KMS-11 (cell line): ENCODE measurements around the gene ITGBL1.

Experiments used
- H2AFZ ChIP-seq: fragments of 200-600 bp; sonication (generic); 2 replicates; pipeline ENCODE4 v1.6.1; 2016; ENCODE audit warnings: antibody characterized with exemption, mixed run types, low read depth
- H3K27ac ChIP-seq: fragments of 200-600 bp; sonication (generic); 2 replicates; pipeline ENCODE4 v1.6.1; 2016; ENCODE audit warnings: mild to moderate bottlenecking, mixed run types
- H3K27me3 ChIP-seq: fragments of 200-600 bp; sonication (generic); 2 replicates; pipeline ENCODE4 v1.6.1; 2017; ENCODE audit warnings: mild to moderate bottlenecking, low read depth, mixed run types, moderate library complexity; ENCODE audit not compliant: insufficient read depth
- H3K36me3 ChIP-seq: fragments of 200-600 bp; sonication (generic); 2 replicates; pipeline ENCODE4 v1.6.1; 2017; ENCODE audit warnings: mild to moderate bottlenecking, mixed run types; ENCODE audit not compliant: insufficient read depth
- H3K4me1 ChIP-seq: fragments of 200-600 bp; sonication (generic); 2 replicates; pipeline ENCODE4 v1.6.1; 2016; ENCODE audit warnings: mild to moderate bottlenecking, low read depth, mixed run types; ENCODE audit not compliant: poor library complexity, severe bottlenecking
- H3K4me2 ChIP-seq: fragments of 200-600 bp; sonication (generic); 2 replicates; pipeline ENCODE4 v1.7.0; 2016; ENCODE audit warnings: mild to moderate bottlenecking, mixed run types
- H3K4me3 ChIP-seq: fragments of 200-600 bp; sonication (generic); IDR thresholded peaks from 2 replicates; pipeline ENCODE4 v1.6.1; 2017; ENCODE audit warnings: low read depth, low read length, mixed read lengths; ENCODE audit not compliant: insufficient read depth
- H3K79me2 ChIP-seq: fragments of 200-600 bp; sonication (generic); 2 replicates; pipeline ENCODE4 v1.6.1; 2016; ENCODE audit warnings: low read depth, mixed run types; ENCODE audit not compliant: insufficient read depth
- H3K9ac ChIP-seq: fragments of 200-600 bp; sonication (generic); 2 replicates; pipeline ENCODE4 v1.6.1; 2016; ENCODE audit warnings: mild to moderate bottlenecking, mixed run types
- H4K20me1 ChIP-seq: fragments of 200-600 bp; sonication (generic); 2 replicates; pipeline ENCODE4 v1.6.1; 2016; ENCODE audit warnings: mild to moderate bottlenecking, mixed run types; ENCODE audit not compliant: insufficient read depth
- CTCF ChIP-seq: fragments of 200-600 bp; sonication (generic); conservative IDR thresholded peaks from 2 replicates; pipeline ENCODE4 v1.6.1; 2017; ENCODE audit warnings: low read depth, mild to moderate bottlenecking, antibody characterized with exemption, low read length, moderate library complexity, mixed read lengths

ITGBL1 gene

DNA sequence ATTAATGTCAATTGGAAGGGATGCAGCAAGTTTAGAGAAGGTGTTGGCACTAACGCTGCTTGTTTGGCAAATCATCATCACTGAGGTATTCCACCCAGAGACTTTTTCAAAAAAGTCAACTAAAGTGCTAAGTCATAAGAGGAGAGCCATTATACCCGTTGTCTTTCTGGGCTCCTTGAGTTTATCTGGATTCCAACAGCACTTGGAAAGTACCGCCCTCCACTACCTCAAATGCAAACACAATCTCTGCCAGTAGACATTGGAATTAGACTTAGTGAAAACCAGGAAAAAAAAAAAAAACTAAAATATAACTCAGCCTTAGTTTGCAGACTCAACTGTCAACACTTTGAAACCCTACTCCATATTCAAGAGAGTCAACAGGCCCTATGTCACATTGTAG lies 266.0 kb downstream of the ITGBL1 start:
- Histone ChIP-seq H3K36me3 (no peaks in the 10 kb centered on the region), H3K4me3 (no peak overlapping the region), H4K20me1 (no peaks in the 10 kb centered on the region), H2AFZ (no peak overlapping the region), H3K4me2 (no peak overlapping the region), H3K4me1 (no peaks in the 10 kb centered on the region), H3K79me2 (no peaks in the 10 kb centered on the region), H3K9ac (no peak overlapping the region), H3K27ac (no peak overlapping the region), H3K27me3 (no peaks in the 10 kb centered on the region)
- no peak for TF ChIP-seq CTCF

DNA sequence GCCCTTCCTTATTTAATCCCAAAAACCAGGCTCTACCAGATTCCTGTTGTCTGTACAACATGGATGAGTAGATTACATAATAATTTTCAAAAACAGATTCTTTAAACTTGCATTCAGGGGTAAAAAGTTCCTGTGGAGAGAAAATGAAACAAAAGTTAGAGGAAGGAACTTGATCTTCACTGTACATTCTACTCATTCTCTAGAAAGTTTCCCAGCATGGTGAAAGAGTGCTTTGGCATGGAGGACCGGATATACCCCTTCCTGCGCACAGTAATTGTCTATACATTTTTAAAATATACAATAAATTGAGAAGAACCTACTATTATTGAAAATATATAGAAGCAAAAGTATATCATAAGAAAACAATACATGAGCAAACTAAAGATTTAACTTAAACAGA lies 274.2 kb downstream of the ITGBL1 start:
- no peaks in the 10 kb centered on the region for H3K79me2 ChIP-seq
- H4K20me1 ChIP-seq = no peaks in the 10 kb centered on the region
- H3K27me3 ChIP-seq = no peaks in the 10 kb centered on the region
- H3K4me2 ChIP-seq = no peak overlapping the region
- H2AFZ ChIP-seq = no peak overlapping the region
- no peaks in the 10 kb centered on the region for H3K36me3 ChIP-seq
- H3K9ac ChIP-seq = no peak overlapping the region
- no peak overlapping the region for H3K4me3 ChIP-seq
- H3K4me1 ChIP-seq = no peaks in the 10 kb centered on the region
- no peak for TF ChIP-seq CTCF
- H3K27ac ChIP-seq = no peak overlapping the region

- Histone ChIP-seq H3K4me1 (no peaks in the 10 kb centered on the region), H3K9ac (no peak overlapping the region), H3K27ac (no peak overlapping the region), H3K4me3 (no peak overlapping the region), H3K27me3 (no peaks in the 10 kb centered on the region), H3K79me2 (no peaks in the 10 kb centered on the region), H2AFZ (no peak overlapping the region), H4K20me1 (no peaks in the 10 kb centered on the region), H3K4me2 (no peak overlapping the region), H3K36me3 (no peaks in the 10 kb centered on the region)
- TF ChIP-seq CTCF = no peak
Observed at GRCh38 chr13:101727118-101727517, 274.6 kb downstream of the ITGBL1 start.

DNA sequence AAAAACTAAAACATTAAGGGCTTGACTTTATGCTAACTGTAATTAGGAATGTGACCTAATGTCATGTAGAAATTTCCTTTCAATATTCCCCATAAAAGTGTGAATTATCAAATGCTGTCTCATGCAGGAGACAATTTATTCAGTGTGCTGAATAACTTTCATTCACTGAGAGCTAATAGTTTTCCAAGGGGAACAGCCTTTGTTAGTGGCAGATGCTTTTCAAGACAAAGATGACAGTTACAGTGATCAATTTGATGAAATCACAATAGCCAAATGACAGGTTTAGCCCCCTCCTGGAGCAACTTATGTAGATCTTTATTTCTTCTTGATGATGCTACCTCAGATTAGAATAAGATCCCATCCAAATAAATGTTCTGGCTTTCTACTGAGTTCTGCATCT lies 275.5 kb downstream of the ITGBL1 start:
- Histone ChIP-seq H3K4me1 (no peaks in the 10 kb centered on the region), H3K9ac (no peak overlapping the region), H3K27ac (no peak overlapping the region), H3K4me2 (no peak overlapping the region), H3K36me3 (no peaks in the 10 kb centered on the region), H2AFZ (no peak overlapping the region), H3K79me2 (no peaks in the 10 kb centered on the region), H3K4me3 (no peak overlapping the region), H4K20me1 (no peaks in the 10 kb centered on the region), H3K27me3 (no peaks in the 10 kb centered on the region)
- no peak for TF ChIP-seq CTCF

DNA sequence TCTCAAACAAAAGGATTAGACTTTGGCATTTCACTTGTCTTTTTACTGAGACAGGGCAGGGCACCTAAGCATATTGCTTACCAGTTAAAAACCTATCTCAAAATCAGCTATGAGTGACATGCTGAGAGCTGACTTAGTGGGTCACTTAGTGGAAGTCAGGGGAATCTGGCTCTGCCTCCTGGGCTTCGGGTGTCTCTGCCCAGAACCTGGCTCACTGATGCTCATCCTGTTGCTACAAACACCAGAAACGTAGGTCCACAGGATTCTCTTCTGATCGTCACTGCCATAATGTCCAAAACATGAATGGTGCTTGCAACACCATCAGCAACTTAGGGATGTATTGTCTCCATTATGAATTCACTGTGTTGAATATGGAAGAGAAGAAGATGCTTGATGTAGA lies 276.1 kb downstream of the ITGBL1 start:
- no peak overlapping the region for H3K4me3 ChIP-seq
- H3K4me1 ChIP-seq = no peaks in the 10 kb centered on the region
- H2AFZ ChIP-seq = no peak overlapping the region
- no peaks in the 10 kb centered on the region for H3K79me2 ChIP-seq
- H4K20me1 ChIP-seq = no peaks in the 10 kb centered on the region
- no peak overlapping the region for H3K27ac ChIP-seq
- H3K9ac ChIP-seq = no peak overlapping the region
- no peak overlapping the region for H3K4me2 ChIP-seq
- TF ChIP-seq CTCF = no peak
- H3K36me3 ChIP-seq = no peaks in the 10 kb centered on the region
- H3K27me3 ChIP-seq = no peaks in the 10 kb centered on the region
